CD14-positive monocyte (primary cell): ENCODE results near the gene PRORP. TPM values are rescaled to one million over a fixed set of nuclear protein-coding genes. Genes with fewer than 3 reads are reported as not detected.

Source experiments
- DNase-seq, 3 donors: peaks; one replicate each; pipeline ENCODE4 v3.0.0-alpha.2; 2011 to 2022
- H2AFZ ChIP-seq: 2 replicates; pipeline ENCODE4 v1.6.0; 2012; ENCODE audit warnings: mild to moderate bottlenecking, low read depth, low read length, inconsistent platforms; ENCODE audit not compliant: insufficient read depth, poor library complexity, severe bottlenecking
- H3K27ac ChIP-seq, 2 donors: 1 replicate in 1 of 2; 2 replicates in 1 of 2; pipeline ENCODE4 v1.5.1; 2012 to 2013; ENCODE audit warnings: low read length in 2 of 2, control low read depth in 1 of 2, inconsistent platforms in 1 of 2, low read depth in 1 of 2, mild to moderate bottlenecking in 1 of 2
- H3K27me3 ChIP-seq, 2 donors: one replicate each; pipeline versions ENCODE4 v1.6.0 to v1.6.1; 2011 to 2013; ENCODE audit warnings: low read length in 2 of 2; ENCODE audit not compliant: control insufficient read depth in 2 of 2, insufficient read depth in 2 of 2
- H3K36me3 ChIP-seq, 2 donors: replicated peaks in 1 of 2; 1 replicate in 1 of 2; 2 replicates in 1 of 2; pipeline versions ENCODE4 v1.5.1 to v1.6.1; 2012 to 2013; ENCODE audit warnings: low read length in 2 of 2, control low read depth in 1 of 2, inconsistent platforms in 1 of 2, mild to moderate bottlenecking in 1 of 2; ENCODE audit not compliant: insufficient read depth in 2 of 2, control insufficient read depth in 1 of 2
- H3K4me1 ChIP-seq, 2 donors: 1 replicate in 1 of 2; 2 replicates in 1 of 2; pipeline versions ENCODE4 v1.5.1 to v1.6.1; 2012 to 2013; ENCODE audit warnings: low read length in 2 of 2, control low read depth in 1 of 2, inconsistent platforms in 1 of 2, mild to moderate bottlenecking in 1 of 2, moderate library complexity in 1 of 2; ENCODE audit not compliant: insufficient read depth in 2 of 2, control insufficient read depth in 1 of 2
- H3K4me2 ChIP-seq: replicated peaks from 2 replicates; pipeline ENCODE3; 2012; ENCODE audit warnings: low read length, moderate library complexity, mild to moderate bottlenecking; ENCODE audit not compliant: poor library complexity, severe bottlenecking; ENCODE audit errors: extremely low read depth
- H3K4me3 ChIP-seq, 3 experiments: fragments of 200-600 bp in 1 of 3; sonication (generic) in 1 of 3; replicated peaks in 1 of 3; 1 replicate in 2 of 3; 2 replicates in 1 of 3; pipeline ENCODE4 v1.5.1; 2011 to 2013; ENCODE audit warnings: low read length in 3 of 3, mild to moderate bottlenecking in 3 of 3, control low read depth in 2 of 3, low read depth in 2 of 3, inconsistent platforms in 1 of 3, moderate library complexity in 1 of 3
- H3K79me2 ChIP-seq: 2 replicates; pipeline ENCODE4 v1.6.0; 2012; ENCODE audit warnings: mild to moderate bottlenecking, control low read depth, inconsistent platforms, low read length, moderate library complexity; ENCODE audit not compliant: insufficient read depth
- H3K9ac ChIP-seq: 2 replicates; pipeline ENCODE4 v1.6.0; 2017; ENCODE audit warnings: low read length, mild to moderate bottlenecking; ENCODE audit not compliant: insufficient read depth, poor library complexity, severe bottlenecking
- H3K9me3 ChIP-seq, 2 donors: replicated peaks in 1 of 2; 1 replicate in 1 of 2; 2 replicates in 1 of 2; pipeline versions ENCODE4 v1.5.1 to v1.6.1; 2012 to 2013; ENCODE audit warnings: low read length in 2 of 2, control low read depth in 1 of 2; ENCODE audit not compliant: control insufficient read depth in 1 of 2, insufficient read depth in 1 of 2
- H4K20me1 ChIP-seq: 2 replicates; pipeline ENCODE4 v1.6.0; 2012; ENCODE audit warnings: mild to moderate bottlenecking, low read length, control low read depth, moderate library complexity; ENCODE audit not compliant: insufficient read depth
- H3K27ac Mint-ChIP-seq, 7 donors: one replicate each; pipeline ENCODE4 v1.8.0; 2020; ENCODE audit warnings: mild to moderate bottlenecking in 7 of 7, mixed read lengths in 7 of 7, moderate library complexity in 6 of 7, inconsistent platforms in 2 of 7
- H3K27me3 Mint-ChIP-seq, 3 donors: one replicate each; pipeline ENCODE4 v1.8.0; 2021 to 2022; ENCODE audit warnings: low read depth in 3 of 3, mild to moderate bottlenecking in 3 of 3, mixed read lengths in 3 of 3, moderate library complexity in 3 of 3, inconsistent platforms in 1 of 3
- H3K36me3 Mint-ChIP-seq, 2 donors: one replicate each; pipeline ENCODE4 v1.8.0; 2020; ENCODE audit warnings: mixed read lengths in 2 of 2, inconsistent platforms in 1 of 2, mild to moderate bottlenecking in 1 of 2
- H3K4me1 Mint-ChIP-seq: one replicate; pipeline ENCODE4 v1.8.0; 2020; ENCODE audit warnings: mild to moderate bottlenecking, mixed read lengths
- H3K4me3 Mint-ChIP-seq, 2 donors: one replicate each; pipeline ENCODE4 v1.8.0; 2020; ENCODE audit warnings: mild to moderate bottlenecking in 2 of 2, mixed read lengths in 2 of 2, moderate library complexity in 1 of 2
- H3K9me3 Mint-ChIP-seq, 7 donors: one replicate each; pipeline ENCODE4 v1.8.0; 2020 to 2022; ENCODE audit warnings: mixed read lengths in 7 of 7, mild to moderate bottlenecking in 6 of 7, moderate library complexity in 6 of 7, inconsistent platforms in 2 of 7
- WGBS: methylation state at CpG from one replicate; pipeline ENCODE4 v1.1.5; 2013; ENCODE audit warnings: missing lambda C conversion rate; ENCODE audit not compliant: insufficient coverage; 5-methylcytosine and 5-hydroxymethylcytosine counted together
- intact Hi-C, 2 donors: fragments of 100-400 bp; cut with micrococcal nuclease; formaldehyde crosslinking; loops; one replicate each; pipeline versions ENCODE4 v1.15.0 to v1.15.1; 2023
- polyA plus RNA-seq, 3 donors: library from polyadenylated mRNA; depleted of rRNA in 1 of 3; unstranded in 2 of 3; stranded (reverse) in 1 of 3; fragments of 300-500 nt in 2 of 3; fragments of >200 nt in 1 of 3; fragmentation: Illumina TruSeq in 2 of 3; gene quantifications; 1 replicate in 2 of 3; 2 replicates in 1 of 3; pipeline ENCODE4 v1.2.3, GENCODE V29; 2012 to 2021
- TF ChIP-seq, protein P1 (sequence below): fragments of 200-600 bp; IDR thresholded peaks from one replicate; pipeline ENCODE4 v1.8.0; 2022; ENCODE audit warnings: antibody characterized with exemption, mild to moderate bottlenecking

Gene PRORP
- polyA plus RNA-seq, 3 donors = 10.7 to 22.2 (median 17.9) TPM

DNA sequence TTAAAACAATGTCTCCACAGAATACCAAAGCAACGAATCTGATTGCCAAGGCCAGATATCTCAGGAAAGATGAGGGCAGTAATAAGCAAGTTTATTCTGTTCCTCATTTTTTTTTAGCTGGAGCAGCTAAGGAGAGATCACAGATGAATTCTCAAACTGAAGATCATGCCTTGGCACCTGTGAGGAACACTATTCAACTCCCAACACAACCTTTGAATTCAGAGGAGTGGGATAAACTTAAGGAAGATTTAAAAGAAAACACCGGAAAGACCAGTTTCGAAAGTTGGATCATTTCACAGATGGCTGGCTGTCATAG, 994 bp downstream of the PRORP start:
- WGBS = 73% methylated on average over 2 of the region's 3 CpGs
- H3K4me2 ChIP-seq = peak overlapping the region; percentile 78
- H3K27me3 Mint-ChIP-seq = peaks cover 0 to 2% (median 2%) of the 10 kb centered on the region in 3 donors
- H3K4me1 ChIP-seq = peaks cover 23 to 26% of the 10 kb centered on the region in 2 donors
- H3K79me2 ChIP-seq = peaks cover 72% of the 10 kb centered on the region
- peaks cover 0 to 3% (median 0%) of the 10 kb centered on the region in 7 donors for H3K9me3 Mint-ChIP-seq
- H3K9me3 ChIP-seq = no peaks in the 10 kb centered on the region
- H3K27ac Mint-ChIP-seq = peak overlapping the region; percentile 98 to 100 (median 100)
- H3K9ac ChIP-seq = peak overlapping the region; percentile 93
- peak overlapping the region; percentile 94 to 99 for H3K4me3 Mint-ChIP-seq
- no peak for DNase-seq
- peak overlapping the region; percentile 75 to 97 (median 96) for H3K4me3 ChIP-seq
- peak overlapping the region in 1 of 2 donors; percentile 99 for H3K27ac ChIP-seq
- H3K27me3 ChIP-seq = no peaks in the 10 kb centered on the region
- no peaks in the 10 kb centered on the region for H4K20me1 ChIP-seq
- H2AFZ ChIP-seq = peak overlapping the region; percentile 98
- peaks cover 52% of the 10 kb centered on the region for H3K4me1 Mint-ChIP-seq
- intact Hi-C loops = loop anchor here (2.0 to 10.0 kb wide), 10 partner anchors 76 to 691 kb away; partner anchors contain the start of genes NFKBIA (in 2 of the 2), PSMA6 (in 2 of the 2), FAM177A1 (in 1 of the 2) and SPTSSA (in 1 of the 2)
- TF ChIP-seq, protein P1, sequence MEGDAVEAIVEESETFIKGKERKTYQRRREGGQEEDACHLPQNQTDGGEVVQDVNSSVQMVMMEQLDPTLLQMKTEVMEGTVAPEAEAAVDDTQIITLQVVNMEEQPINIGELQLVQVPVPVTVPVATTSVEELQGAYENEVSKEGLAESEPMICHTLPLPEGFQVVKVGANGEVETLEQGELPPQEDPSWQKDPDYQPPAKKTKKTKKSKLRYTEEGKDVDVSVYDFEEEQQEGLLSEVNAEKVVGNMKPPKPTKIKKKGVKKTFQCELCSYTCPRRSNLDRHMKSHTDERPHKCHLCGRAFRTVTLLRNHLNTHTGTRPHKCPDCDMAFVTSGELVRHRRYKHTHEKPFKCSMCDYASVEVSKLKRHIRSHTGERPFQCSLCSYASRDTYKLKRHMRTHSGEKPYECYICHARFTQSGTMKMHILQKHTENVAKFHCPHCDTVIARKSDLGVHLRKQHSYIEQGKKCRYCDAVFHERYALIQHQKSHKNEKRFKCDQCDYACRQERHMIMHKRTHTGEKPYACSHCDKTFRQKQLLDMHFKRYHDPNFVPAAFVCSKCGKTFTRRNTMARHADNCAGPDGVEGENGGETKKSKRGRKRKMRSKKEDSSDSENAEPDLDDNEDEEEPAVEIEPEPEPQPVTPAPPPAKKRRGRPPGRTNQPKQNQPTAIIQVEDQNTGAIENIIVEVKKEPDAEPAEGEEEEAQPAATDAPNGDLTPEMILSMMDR = no peak
- H3K36me3 ChIP-seq = peaks cover 0 to 10% of the 10 kb centered on the region in 2 donors
- peaks cover 25 to 35% of the 10 kb centered on the region in 2 donors for H3K36me3 Mint-ChIP-seq

DNA sequence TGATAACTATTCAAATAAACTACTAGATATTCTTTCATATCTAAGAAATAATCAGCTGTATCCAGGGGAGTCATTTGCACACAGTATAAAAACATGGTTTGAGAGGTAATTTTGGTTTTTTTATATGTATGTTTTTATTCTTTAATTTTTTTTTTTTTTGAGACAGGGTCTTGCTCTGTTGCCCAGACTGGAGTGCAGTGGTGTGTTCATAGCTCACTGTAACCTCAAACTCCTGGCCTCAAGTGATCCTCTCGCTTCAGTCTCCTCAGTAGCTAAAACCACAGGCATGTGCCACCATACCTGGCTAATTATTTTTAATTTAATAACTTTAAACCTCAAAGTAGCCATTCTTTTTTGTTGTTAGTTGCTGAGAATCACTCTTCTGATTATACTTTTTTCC, 1.8 kb downstream of the PRORP start:
- Histone ChIP-seq H3K79me2 (peaks cover 68% of the 10 kb centered on the region), H3K27ac (no peak overlapping the region), H2AFZ (no peak overlapping the region), H3K4me2 (no peak overlapping the region), H4K20me1 (no peaks in the 10 kb centered on the region), H3K9ac (no peak overlapping the region), H3K4me1 (peaks cover 20 to 26% of the 10 kb centered on the region in 2 donors), H3K4me3 (no peak overlapping the region), H3K27me3 (no peaks in the 10 kb centered on the region), H3K9me3 (no peaks in the 10 kb centered on the region), H3K36me3 (peaks cover 3 to 15% of the 10 kb centered on the region in 2 donors)
- TF ChIP-seq, protein P1 = no peak
- intact Hi-C loops = loop anchor here (5.0 to 10.0 kb wide), 9 partner anchors 77 to 691 kb away; partner anchors contain the start of genes PSMA6 (in 2 of the 2), FAM177A1 (in 1 of the 2), NFKBIA (in 1 of the 2) and SPTSSA (in 1 of the 2)
- Mint-ChIP-seq H3K4me1 (peaks cover 45% of the 10 kb centered on the region), H3K36me3 (peaks cover 30 to 41% of the 10 kb centered on the region in 2 donors), H3K27me3 (peaks cover 0 to 2% (median 2%) of the 10 kb centered on the region in 3 donors), H3K27ac (no peak overlapping the region), H3K4me3 (no peak overlapping the region), H3K9me3 (peaks cover 0 to 3% (median 0%) of the 10 kb centered on the region in 7 donors)
- no peak for DNase-seq
- WGBS = no CpG with 5 or more reads among the region's 1 CpG
